HG03039 (cell line): ENCODE results near the gene RNF10.
"Not testable (repeated sequence)": the region's sequence is repeated elsewhere in the genome, so short reads cannot be mapped to it uniquely, and the experiment has no call there.

ENCODE experiments used
- ATAC-seq: cut with Tn5 transposase; IDR thresholded peaks from one replicate; pipeline ENCODE4 v1.9.1; 2021; ENCODE audit warnings: mild to moderate bottlenecking, moderate library complexity; ENCODE audit not compliant: unreplicated experiment

The RNF10 gene

DNA sequence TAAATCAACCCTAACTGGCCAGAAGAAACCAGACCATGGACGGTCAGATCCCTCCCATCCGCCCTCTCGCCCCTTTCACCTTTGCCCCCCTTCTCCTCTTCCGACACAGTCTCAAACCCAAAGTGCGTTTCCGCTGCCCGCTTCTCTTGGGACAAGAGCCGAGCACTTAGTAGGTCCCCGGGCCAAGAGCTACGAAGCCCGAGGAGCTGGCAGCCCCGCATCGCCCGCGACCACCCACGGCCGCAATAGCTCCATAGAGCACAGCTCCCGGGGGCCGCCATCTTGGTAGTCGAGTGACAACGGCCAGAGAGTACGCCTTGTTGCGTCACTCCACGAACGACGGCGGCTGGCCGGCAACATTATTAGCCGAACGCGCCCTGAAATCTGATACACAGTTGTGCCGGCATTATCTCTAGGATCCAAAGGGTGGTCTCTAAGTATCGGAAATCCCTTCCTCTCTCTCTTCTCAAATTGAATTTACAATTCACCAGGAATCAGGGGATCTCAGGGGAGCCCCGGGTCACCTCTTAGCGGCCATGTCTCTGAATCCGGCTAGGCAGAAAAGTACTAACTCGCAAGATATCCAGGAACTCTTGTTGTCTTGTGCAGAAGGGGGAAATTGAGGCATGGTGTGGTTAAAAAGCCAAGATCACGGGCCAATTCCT, 5.2 kb upstream of the RNF10 start, which contains the start of gene COQ5:
Gene COQ5, minus strand, starts transcription at position 298 of the 665 bp plus-strand sequence. Its CDS starts 17 bp downstream, at position 281.
- ATAC-seq = peak; percentile 50

DNA sequence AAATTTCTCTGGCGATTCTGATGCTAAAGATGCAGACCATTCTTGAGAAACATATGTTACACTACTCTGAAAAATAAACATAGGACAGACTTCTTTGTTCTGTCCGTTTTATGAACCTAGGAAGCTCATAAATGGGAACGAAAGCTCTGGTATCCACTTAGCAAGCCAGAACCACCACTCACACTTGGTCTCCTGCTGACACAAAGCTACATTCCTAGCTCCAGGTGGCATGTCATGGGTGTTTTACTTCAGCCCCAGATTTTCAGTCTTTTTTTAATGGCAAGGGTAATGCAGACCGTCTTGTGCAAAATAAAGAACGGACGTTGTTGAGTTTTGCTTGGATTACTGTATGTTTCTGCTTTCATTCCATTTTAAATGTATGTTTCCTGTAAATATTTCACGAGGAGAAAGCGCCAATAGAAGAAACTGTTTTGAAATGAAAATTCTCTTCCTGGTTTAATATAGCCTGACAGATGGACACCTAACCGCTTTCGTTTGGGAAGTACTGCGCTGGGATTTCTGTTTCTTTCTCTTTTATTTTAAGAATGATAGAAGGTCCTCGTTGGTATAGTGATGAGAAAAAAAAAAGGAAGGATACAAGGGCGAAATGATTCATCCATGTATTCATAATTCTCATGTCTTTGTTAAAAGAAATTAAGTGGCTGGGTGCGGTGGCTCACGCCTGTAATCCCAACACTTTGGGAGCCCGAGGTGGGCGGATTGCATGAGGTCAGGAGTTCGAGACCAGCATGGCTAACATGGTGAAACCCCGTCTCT, 4.3 kb upstream of the RNF10 start:
- no peak for ATAC-seq

DNA sequence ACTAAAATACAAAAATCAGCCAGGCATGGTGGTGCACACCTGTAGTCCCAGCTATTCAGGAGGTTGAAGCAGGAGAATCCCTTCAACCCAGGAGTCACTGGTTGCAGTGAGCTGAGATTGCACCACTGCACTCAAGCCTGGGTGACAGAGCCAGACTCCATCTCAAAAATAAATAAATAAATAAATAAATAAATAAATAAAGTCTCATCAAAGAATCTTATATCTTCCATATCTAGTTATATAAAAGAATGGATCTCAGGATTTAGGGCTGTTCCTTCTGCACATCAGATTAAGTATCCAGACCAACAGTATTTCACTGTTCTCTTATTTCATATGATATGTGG, 3.8 kb upstream of the RNF10 start:
- ATAC-seq = not testable (repeated sequence)

DNA sequence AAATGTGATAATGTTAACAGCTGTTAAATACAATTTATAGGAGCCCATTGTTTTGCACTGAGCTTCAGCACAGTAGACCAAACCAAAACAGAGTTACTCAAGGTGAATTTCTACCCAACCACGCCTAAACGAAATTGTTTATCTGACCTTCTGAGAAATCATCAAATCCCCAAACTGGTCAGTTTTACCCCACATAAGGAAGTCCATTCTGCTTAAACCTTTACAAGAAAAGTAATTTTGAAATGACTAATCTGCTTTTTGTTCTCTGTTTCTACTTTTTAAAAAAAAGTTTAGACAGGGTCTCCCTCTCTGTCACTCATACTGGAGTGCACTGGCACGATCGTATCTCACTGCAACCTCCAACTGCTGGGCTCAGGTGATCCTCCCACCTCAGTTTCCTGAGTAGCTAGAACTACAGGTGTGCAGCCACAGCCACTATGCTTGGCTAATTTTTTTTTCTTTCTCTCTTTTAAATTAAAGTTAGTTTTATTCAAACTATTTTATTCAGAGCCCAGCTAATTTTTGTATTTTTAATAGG, 1.4 kb upstream of the RNF10 start:
- no peak for ATAC-seq

DNA sequence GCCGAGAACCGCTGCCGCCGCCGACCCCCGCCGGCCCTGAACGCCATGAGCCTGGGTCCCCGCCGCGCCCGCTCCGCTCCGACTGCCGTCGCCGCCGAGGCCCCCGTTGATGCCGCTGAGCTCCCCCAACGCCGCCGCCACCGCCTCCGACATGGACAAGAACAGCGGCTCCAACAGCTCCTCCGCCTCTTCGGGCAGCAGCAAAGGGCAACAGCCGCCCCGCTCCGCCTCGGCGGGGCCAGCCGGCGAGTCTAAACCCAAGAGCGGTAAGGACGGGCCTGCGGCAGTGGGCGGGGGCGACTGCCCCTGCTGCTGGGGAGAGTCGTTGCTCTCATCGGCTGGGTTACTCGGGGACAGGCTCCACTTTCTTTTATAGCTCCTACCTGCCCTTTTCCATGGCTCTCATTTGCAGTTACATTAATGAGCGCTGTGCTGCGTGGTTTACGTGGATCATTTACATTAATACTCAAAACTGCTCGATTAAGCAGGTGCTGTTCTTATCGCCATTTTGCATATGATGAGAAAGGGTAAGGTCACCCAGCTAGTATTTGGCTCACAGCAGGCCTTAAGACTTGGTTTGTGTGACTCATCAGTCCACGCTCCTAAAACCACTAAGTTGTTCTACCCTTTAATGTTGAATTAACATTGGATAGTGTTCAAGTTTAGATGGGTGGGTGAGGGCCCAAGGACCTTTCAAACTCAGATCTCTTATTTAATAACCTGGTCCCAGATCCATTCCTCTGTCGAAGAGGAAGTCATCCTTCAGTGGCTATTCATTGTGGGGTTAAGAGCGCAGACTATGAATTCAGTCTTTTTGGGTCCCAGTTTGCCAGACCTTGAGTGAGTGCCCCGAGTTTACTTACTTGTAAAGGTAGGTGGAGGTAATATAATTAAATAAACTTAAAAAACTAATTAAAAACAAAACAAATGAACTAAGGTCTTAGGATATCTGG, 823 bp downstream of the RNF10 start:
- ATAC-seq = peak; percentile 31

- no peak for ATAC-seq
Measured at GRCh38 chr12:120536064-120536791, 2.1 kb downstream of the RNF10 start.

- ATAC-seq = no peak
Measured at GRCh38 chr12:120537856-120538220, 3.7 kb downstream of the RNF10 start.

DNA sequence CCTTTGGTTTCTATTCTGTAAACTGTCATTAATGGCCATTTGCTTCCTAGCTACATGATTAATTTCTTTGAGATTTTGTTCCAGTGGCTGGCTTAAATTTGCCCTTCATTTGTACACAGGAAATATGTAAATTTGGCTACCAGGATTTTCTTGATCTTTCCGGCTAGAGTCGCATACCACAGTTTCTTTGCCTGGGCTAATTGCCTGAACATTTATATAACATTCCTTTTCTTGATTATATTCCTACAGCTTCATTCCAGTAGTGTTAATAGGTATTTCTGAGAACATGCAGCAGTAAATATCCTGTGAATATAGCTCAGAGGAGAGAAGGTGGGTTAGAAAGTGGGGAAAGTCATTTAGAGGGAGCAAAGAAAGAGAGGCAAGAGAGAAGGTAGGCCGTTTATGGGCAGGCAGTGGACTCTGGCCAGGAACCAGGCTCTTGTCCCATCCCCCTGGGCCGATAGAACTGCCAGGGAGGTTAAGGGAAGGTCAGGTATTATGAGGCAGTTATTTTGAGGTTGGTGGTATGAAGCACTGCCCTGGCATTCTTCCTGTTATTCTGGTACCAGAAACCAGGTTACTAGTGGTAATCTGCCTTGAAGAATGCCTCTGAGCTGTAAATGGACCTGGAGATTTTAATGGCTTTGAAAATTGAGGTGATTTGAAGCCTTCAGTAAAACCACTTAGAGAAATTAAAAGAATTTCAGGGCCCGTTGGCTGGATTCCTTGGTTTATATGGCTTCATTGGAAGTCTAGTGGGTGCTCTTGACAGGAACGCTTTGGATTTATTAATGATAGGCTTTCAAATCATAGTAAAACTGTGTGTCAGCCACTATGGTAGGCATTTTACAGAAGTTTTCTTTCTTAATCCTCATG, 4.4 kb downstream of the RNF10 start:
- ATAC-seq = no peak

GRCh38 chr12:120539303-120539702, 5.1 kb downstream of the RNF10 start:
- no peak for ATAC-seq

GRCh38 chr12:120540445-120540844, 6.3 kb downstream of the RNF10 start:
- no peak for ATAC-seq

GRCh38 chr12:120542166-120542565, 8.0 kb downstream of the RNF10 start:
- ATAC-seq = no peak

DNA sequence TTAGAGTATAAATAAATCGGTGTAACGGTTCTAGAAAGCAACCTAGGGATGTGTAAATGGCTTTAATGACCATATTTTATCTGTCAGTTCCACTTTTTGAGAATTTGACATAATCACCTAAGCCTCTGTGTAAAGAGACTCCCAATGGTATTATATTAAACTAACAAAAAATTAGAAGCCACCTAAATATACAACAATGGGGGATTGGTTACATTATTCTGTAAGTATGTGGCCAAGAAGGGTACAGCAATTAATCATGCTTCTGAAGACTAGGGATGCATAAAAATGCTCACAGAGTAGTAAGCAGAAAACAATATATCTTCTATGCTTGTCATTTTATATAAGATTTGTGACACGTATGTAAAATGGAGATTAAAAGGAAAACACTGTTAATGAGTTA, 10.5 kb downstream of the RNF10 start:
- no peak for ATAC-seq

- no peak for ATAC-seq
Measured at GRCh38 chr12:120546050-120546386, 11.9 kb downstream of the RNF10 start.

DNA sequence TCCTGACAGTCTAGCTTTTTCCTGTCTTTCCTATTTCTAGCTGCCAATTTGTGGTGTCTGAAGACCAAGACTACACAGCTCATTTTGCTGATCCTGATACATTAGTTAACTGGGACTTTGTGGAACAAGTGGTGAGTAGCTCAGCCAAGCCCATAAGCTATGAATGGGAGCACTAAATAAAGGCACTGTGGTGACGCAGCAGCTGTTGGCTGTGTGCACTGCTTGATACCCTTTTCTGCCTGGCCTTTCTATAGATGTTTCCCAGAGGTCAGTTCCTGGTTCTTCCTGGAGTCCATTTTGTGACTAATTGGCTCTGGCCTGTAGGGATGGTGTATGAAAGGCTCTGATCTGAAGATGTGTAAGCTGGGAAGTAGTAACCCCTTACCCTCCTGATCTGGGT, 20.5 kb downstream of the RNF10 start:
- ATAC-seq = no peak

DNA sequence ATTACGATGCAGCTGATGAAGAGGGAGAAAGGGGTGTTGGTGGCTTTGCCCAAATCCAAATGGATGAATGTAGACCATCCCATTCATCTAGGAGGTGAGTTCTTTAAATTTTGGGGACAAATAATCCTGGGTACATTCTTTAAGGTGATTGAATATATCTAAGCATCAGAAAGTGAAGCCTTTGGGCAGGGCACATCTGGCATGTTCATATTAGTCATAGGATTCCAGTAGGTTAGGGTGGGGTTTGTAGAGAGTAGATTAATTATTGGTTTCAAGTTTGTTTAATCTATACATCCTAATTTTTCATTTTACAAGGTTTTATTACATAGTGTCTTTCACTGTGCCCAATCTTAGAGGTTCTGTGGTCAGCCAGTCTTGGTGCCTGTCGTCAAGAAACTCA, 23.4 kb downstream of the RNF10 start:
- ATAC-seq = no peak

DNA sequence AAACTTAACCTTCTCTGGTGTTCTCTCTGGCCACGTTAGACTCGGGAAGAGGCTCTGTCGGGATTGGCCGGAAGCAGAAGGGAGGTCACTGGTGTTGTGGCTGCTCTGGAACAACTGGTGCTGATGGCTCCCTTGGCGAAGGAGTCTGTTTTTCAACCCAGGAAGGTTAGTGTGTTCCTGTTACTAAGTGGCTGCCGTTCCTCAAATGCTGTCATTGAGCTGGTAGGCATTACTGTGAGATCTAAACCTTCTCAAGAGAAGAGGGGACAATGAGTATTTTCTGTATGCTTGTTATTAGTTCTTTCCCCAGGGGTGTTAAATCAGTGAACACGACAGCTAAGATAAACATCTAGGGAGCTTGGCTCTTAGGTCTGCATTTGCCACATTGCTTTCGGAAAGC, 28.8 kb downstream of the RNF10 start:
- ATAC-seq = no peak

DNA sequence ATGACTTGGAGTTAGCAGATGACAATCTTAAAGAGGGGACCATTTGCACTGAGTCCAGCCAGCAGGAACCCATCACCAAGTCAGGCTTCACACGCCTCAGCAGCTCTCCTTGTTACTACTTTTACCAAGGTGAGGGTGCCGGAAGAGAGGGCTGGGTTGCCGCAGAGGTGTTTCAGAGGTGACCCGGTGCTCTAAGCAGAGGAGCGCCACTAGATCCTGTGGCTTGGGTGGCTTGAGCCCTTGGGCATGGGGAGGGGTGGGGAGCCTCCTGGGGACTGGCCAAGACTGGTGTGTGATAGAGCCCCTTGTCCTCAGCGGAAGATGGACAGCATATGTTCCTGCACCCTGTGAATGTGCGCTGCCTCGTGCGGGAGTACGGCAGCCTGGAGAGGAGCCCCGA, 29.3 kb downstream of the RNF10 start:
- no peak for ATAC-seq

- ATAC-seq = no peak
Measured at GRCh38 chr12:120571299-120571698, 37.1 kb downstream of the RNF10 start.

DNA sequence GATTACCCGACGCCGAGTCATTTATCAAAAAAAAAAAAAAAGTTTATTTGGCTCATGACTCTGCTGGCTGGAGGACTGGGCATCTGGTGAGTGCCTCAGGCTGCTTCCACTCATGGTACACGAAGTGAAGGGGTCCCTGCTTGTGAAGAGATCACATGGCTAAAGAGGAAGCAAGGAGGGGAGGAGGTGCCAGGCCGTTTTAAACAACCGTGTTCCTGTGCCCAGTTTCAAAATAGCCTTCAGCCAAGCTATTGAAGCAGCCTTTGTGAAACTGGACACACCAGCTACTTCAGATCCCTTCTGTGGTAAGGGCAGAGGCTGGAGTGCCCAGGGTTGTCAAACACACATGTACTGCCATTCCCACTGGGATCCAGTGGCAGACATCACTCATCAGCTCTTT, 39.4 kb downstream of the RNF10 start:
- ATAC-seq = no peak

DNA sequence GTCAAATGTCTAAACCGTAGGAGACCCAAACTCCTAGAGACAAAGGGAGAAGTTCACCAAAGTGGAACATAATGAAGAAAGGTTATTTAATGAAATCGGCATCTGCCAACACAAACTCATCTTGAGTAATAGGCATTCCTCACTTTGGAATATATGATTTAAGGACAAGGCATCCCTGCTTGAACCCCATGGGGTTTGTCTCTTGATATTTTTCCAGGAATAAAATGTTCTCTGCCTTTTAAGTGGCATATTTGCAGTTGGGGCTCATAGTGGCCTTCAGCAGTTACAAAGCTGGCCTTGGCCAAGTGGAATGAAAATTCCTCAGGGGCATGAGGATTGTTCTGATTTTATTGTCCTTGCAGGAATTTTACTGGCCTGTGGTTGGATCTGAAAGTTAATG, 40.0 kb downstream of the RNF10 start:
- ATAC-seq = no peak
